ENCODE data around the gene CDC14A.

The CDC14A gene

GRCh38 chr1:100536031-100536430 is 183.7 kb downstream of the CDC14A start:
- Histone ChIP-seq H3K27me3 (ENCODE audit: control insufficient read depth, insufficient read depth, low read length) (peaks cover 61% of the 10 kb centered on the region), H3K4me3 (ENCODE audit: low read depth, low read length) (no peak overlapping the region), H3K36me3 (ENCODE audit: control insufficient read depth, insufficient read depth, low read length) (no peaks in the 10 kb centered on the region), H3K4me1 (ENCODE audit: control insufficient read depth, insufficient read depth, low read length) (no peaks in the 10 kb centered on the region), H3K9me3 (ENCODE audit: control insufficient read depth, insufficient read depth, low read length) (no peaks in the 10 kb centered on the region), H3K9ac (ENCODE audit: low read depth, low read length) (no peak overlapping the region)

- Histone ChIP-seq H3K4me1 (ENCODE audit: control insufficient read depth, insufficient read depth, low read length) (no peaks in the 10 kb centered on the region), H3K9ac (ENCODE audit: low read depth, low read length) (peak overlapping the region; percentile 39), H3K4me3 (ENCODE audit: low read depth, low read length) (peak overlapping the region; percentile 56), H3K27me3 (ENCODE audit: control insufficient read depth, insufficient read depth, low read length) (peaks cover 75% of the 10 kb centered on the region), H3K36me3 (ENCODE audit: control insufficient read depth, insufficient read depth, low read length) (no peaks in the 10 kb centered on the region), H3K9me3 (ENCODE audit: control insufficient read depth, insufficient read depth, low read length) (no peaks in the 10 kb centered on the region)
Observed at GRCh38 chr1:100538913-100539835, 186.9 kb downstream of the CDC14A start.

GRCh38 chr1:100539836-100540536 is 187.7 kb downstream of the CDC14A start:
- Histone ChIP-seq H3K9me3 (ENCODE audit: control insufficient read depth, insufficient read depth, low read length) (no peaks in the 10 kb centered on the region), H3K4me1 (ENCODE audit: control insufficient read depth, insufficient read depth, low read length) (no peaks in the 10 kb centered on the region), H3K27me3 (ENCODE audit: control insufficient read depth, insufficient read depth, low read length) (peaks cover 72% of the 10 kb centered on the region), H3K36me3 (ENCODE audit: control insufficient read depth, insufficient read depth, low read length) (no peaks in the 10 kb centered on the region), H3K4me3 (ENCODE audit: low read depth, low read length) (peak overlapping the region; percentile 47), H3K9ac (ENCODE audit: low read depth, low read length) (peak overlapping the region; percentile 39)

GRCh38 chr1:100542285-100542684 is 190.0 kb downstream of the CDC14A start:
- Histone ChIP-seq H3K4me3 (ENCODE audit: low read depth, low read length) (no peak overlapping the region), H3K4me1 (ENCODE audit: control insufficient read depth, insufficient read depth, low read length) (no peaks in the 10 kb centered on the region), H3K9me3 (ENCODE audit: control insufficient read depth, insufficient read depth, low read length) (no peaks in the 10 kb centered on the region), H3K9ac (ENCODE audit: low read depth, low read length) (no peak overlapping the region), H3K36me3 (ENCODE audit: control insufficient read depth, insufficient read depth, low read length) (no peaks in the 10 kb centered on the region), H3K27me3 (ENCODE audit: control insufficient read depth, insufficient read depth, low read length) (peaks cover 50% of the 10 kb centered on the region)

- H3K4me1 ChIP-seq (ENCODE audit: control insufficient read depth, insufficient read depth, low read length), result no peaks in the 10 kb centered on the region
- H3K4me3 ChIP-seq (ENCODE audit: low read depth, low read length), result no peak overlapping the region
- H3K9me3 ChIP-seq (ENCODE audit: control insufficient read depth, insufficient read depth, low read length), result no peaks in the 10 kb centered on the region
- H3K9ac ChIP-seq (ENCODE audit: low read depth, low read length), result no peak overlapping the region
- no peaks in the 10 kb centered on the region for H3K36me3 ChIP-seq (ENCODE audit: control insufficient read depth, insufficient read depth, low read length)
- peaks cover 37% of the 10 kb centered on the region for H3K27me3 ChIP-seq (ENCODE audit: control insufficient read depth, insufficient read depth, low read length)
Observed at GRCh38 chr1:100543640-100544039, 191.3 kb downstream of the CDC14A start.

GRCh38 chr1:100544791-100545190 is 192.5 kb downstream of the CDC14A start:
- Histone ChIP-seq H3K9me3 (ENCODE audit: control insufficient read depth, insufficient read depth, low read length) (no peaks in the 10 kb centered on the region), H3K36me3 (ENCODE audit: control insufficient read depth, insufficient read depth, low read length) (no peaks in the 10 kb centered on the region), H3K9ac (ENCODE audit: low read depth, low read length) (no peak overlapping the region)

GRCh38 chr1:100545855-100546254 is 193.5 kb downstream of the CDC14A start:
- Histone ChIP-seq H3K9ac (ENCODE audit: low read depth, low read length) (no peak overlapping the region), H3K27me3 (ENCODE audit: control insufficient read depth, insufficient read depth, low read length) (peaks cover 16% of the 10 kb centered on the region), H3K4me3 (ENCODE audit: low read depth, low read length) (no peak overlapping the region), H3K36me3 (ENCODE audit: control insufficient read depth, insufficient read depth, low read length) (no peaks in the 10 kb centered on the region), H3K9me3 (ENCODE audit: control insufficient read depth, insufficient read depth, low read length) (no peaks in the 10 kb centered on the region), H3K4me1 (ENCODE audit: control insufficient read depth, insufficient read depth, low read length) (no peaks in the 10 kb centered on the region)

More at GRCh38 chr1:100544791-100545190, 192.5 kb downstream of the CDC14A start:
- Histone ChIP-seq H3K27me3 (ENCODE audit: control insufficient read depth, insufficient read depth, low read length) (peaks cover 26% of the 10 kb centered on the region), H3K4me1 (ENCODE audit: control insufficient read depth, insufficient read depth, low read length) (no peaks in the 10 kb centered on the region), H3K4me3 (ENCODE audit: low read depth, low read length) (no peak overlapping the region)

- Histone ChIP-seq H3K27me3 (ENCODE audit: control insufficient read depth, insufficient read depth, low read length) (no peaks in the 10 kb centered on the region), H3K4me1 (ENCODE audit: control insufficient read depth, insufficient read depth, low read length) (no peaks in the 10 kb centered on the region), H3K9me3 (ENCODE audit: control insufficient read depth, insufficient read depth, low read length) (no peaks in the 10 kb centered on the region), H3K36me3 (ENCODE audit: control insufficient read depth, insufficient read depth, low read length) (no peaks in the 10 kb centered on the region), H3K9ac (ENCODE audit: low read depth, low read length) (no peak overlapping the region), H3K4me3 (ENCODE audit: low read depth, low read length) (no peak overlapping the region)
Observed at GRCh38 chr1:100552031-100552430, 199.7 kb downstream of the CDC14A start.

GRCh38 chr1:100552922-100553321 is 200.6 kb downstream of the CDC14A start:
- Histone ChIP-seq H3K27me3 (ENCODE audit: control insufficient read depth, insufficient read depth, low read length) (no peaks in the 10 kb centered on the region), H3K4me3 (ENCODE audit: low read depth, low read length) (no peak overlapping the region), H3K36me3 (ENCODE audit: control insufficient read depth, insufficient read depth, low read length) (no peaks in the 10 kb centered on the region), H3K9me3 (ENCODE audit: control insufficient read depth, insufficient read depth, low read length) (no peaks in the 10 kb centered on the region), H3K9ac (ENCODE audit: low read depth, low read length) (no peak overlapping the region), H3K4me1 (ENCODE audit: control insufficient read depth, insufficient read depth, low read length) (no peaks in the 10 kb centered on the region)

GRCh38 chr1:100556181-100556580 is 203.9 kb downstream of the CDC14A start:
- no peaks in the 10 kb centered on the region for H3K4me1 ChIP-seq (ENCODE audit: control insufficient read depth, insufficient read depth, low read length)
- no peak overlapping the region for H3K9ac ChIP-seq (ENCODE audit: low read depth, low read length)
- no peaks in the 10 kb centered on the region for H3K27me3 ChIP-seq (ENCODE audit: control insufficient read depth, insufficient read depth, low read length)
- no peaks in the 10 kb centered on the region for H3K9me3 ChIP-seq (ENCODE audit: control insufficient read depth, insufficient read depth, low read length)
- no peak overlapping the region for H3K4me3 ChIP-seq (ENCODE audit: low read depth, low read length)
- H3K36me3 ChIP-seq (ENCODE audit: control insufficient read depth, insufficient read depth, low read length), result no peaks in the 10 kb centered on the region

- H3K4me1 ChIP-seq (ENCODE audit: control insufficient read depth, insufficient read depth, low read length), result no peaks in the 10 kb centered on the region
- no peak overlapping the region for H3K9ac ChIP-seq (ENCODE audit: low read depth, low read length)
- no peaks in the 10 kb centered on the region for H3K36me3 ChIP-seq (ENCODE audit: control insufficient read depth, insufficient read depth, low read length)
- H3K9me3 ChIP-seq (ENCODE audit: control insufficient read depth, insufficient read depth, low read length), result no peaks in the 10 kb centered on the region
- H3K4me3 ChIP-seq (ENCODE audit: low read depth, low read length), result no peak overlapping the region
- H3K27me3 ChIP-seq (ENCODE audit: control insufficient read depth, insufficient read depth, low read length), result no peaks in the 10 kb centered on the region
Observed at GRCh38 chr1:100556925-100557605, 204.8 kb downstream of the CDC14A start.
